Coronary artery (tissue), 2 donors: ENCODE data around the gene SFI1.
"Not testable (repeated sequence)": the region's sequence is repeated elsewhere in the genome, so short reads cannot be mapped to it uniquely, and the experiment has no call there.

ENCODE experiments used
- DNase-seq: peaks from one replicate; pipeline ENCODE4 v3.0.0-alpha.2; 2017; ENCODE audit warnings: low spot score
- H3K27ac ChIP-seq, 2 donors: fragments of 200-600 bp; sonication (generic); one replicate each; pipeline ENCODE4 v1.5.1; 2016 to 2019
- H3K4me3 ChIP-seq: fragments of 200-600 bp; sonication (generic); 2 replicates; pipeline ENCODE4 v1.5.1; 2016; ENCODE audit warnings: mild to moderate bottlenecking, moderate library complexity
- CTCF ChIP-seq: fragments of 200-600 bp; sonication (generic); IDR thresholded peaks from one replicate; pipeline ENCODE4 v1.5.1; 2019; ENCODE audit warnings: antibody characterized with exemption

Gene SFI1

GRCh38 chr22:31532060-31532459 lies 35.7 kb downstream of the SFI1 start:
- Histone ChIP-seq H3K27ac (no peak overlapping the region), H3K4me3 (no peak overlapping the region)
- TF ChIP-seq CTCF: no peak
- DNase-seq: no peak

GRCh38 chr22:31533374-31533773 lies 37.0 kb downstream of the SFI1 start:
- H3K27ac ChIP-seq: no peak overlapping the region
- TF ChIP-seq CTCF: no peak
- no peak for DNase-seq
- H3K4me3 ChIP-seq: no peak overlapping the region

- no peak for DNase-seq
- no peak overlapping the region for H3K4me3 ChIP-seq
- H3K27ac ChIP-seq: no peak overlapping the region
- TF ChIP-seq CTCF: no peak
Measured at GRCh38 chr22:31537019-31537535, 40.7 kb downstream of the SFI1 start.

GRCh38 chr22:31538815-31539214 lies 42.5 kb downstream of the SFI1 start:
- no peak overlapping the region for H3K27ac ChIP-seq
- TF ChIP-seq CTCF: no peak
- H3K4me3 ChIP-seq: no peak overlapping the region
- DNase-seq: no peak

GRCh38 chr22:31540166-31540565 lies 43.8 kb downstream of the SFI1 start:
- not testable (repeated sequence) for H3K27ac ChIP-seq, DNase-seq, H3K4me3 ChIP-seq

- no peak for TF ChIP-seq CTCF
- no peak for DNase-seq
- H3K27ac ChIP-seq: no peak overlapping the region
- H3K4me3 ChIP-seq: no peak overlapping the region
Measured at GRCh38 chr22:31540966-31541365, 44.6 kb downstream of the SFI1 start.

- no peak for TF ChIP-seq CTCF
- no peak overlapping the region for H3K4me3 ChIP-seq
- no peak overlapping the region for H3K27ac ChIP-seq
- no peak for DNase-seq
Measured at GRCh38 chr22:31544481-31545480, 48.4 kb downstream of the SFI1 start.
